HepG2 (cell line): Measurements from ENCODE around the gene SOWAHA. TPM values are rescaled to one million over a fixed set of nuclear protein-coding genes. Genes with fewer than 3 reads are reported as not detected.
A peak's percentile ranks its signal among the peaks of the same experiment; 100 is the strongest.

Experiments used
- FOXO1 ChIP-seq: sonication (generic); formaldehyde crosslinking; IDR thresholded peaks from 2 replicates; pipeline ENCODE4 v1.4.0; 2020; ENCODE audit warnings: missing genetic modification reagents
- KMT2B ChIP-seq: IDR thresholded peaks from 2 replicates; pipeline ENCODE4 v1.6.1; 2016; ENCODE audit warnings: missing genetic modification reagents, missing compliant biosample characterization
- MED13 ChIP-seq: sonication (generic); formaldehyde crosslinking; IDR thresholded peaks from 2 replicates; pipeline ENCODE4 v1.5.0; 2020; ENCODE audit warnings: missing genetic modification reagents
- NCOA2 ChIP-seq: sonication (generic); formaldehyde crosslinking; IDR thresholded peaks from 2 replicates; pipeline ENCODE4 v1.8.0; 2022; ENCODE audit warnings: inconsistent platforms
- NR2F1 ChIP-seq, 2 experiments: fragments of 450-650 bp in 1 of 2; formaldehyde crosslinking in 1 of 2; IDR thresholded peaks; 2 replicates each; pipeline versions ENCODE4 v1.5.0 to v1.6.1; 2016 to 2020; ENCODE audit warnings: mild to moderate bottlenecking in 1 of 2, missing compliant biosample characterization in 1 of 2, missing genetic modification reagents in 1 of 2, moderate library complexity in 1 of 2
- POLR2AphosphoS5 ChIP-seq: IDR thresholded peaks from 2 replicates; pipeline ENCODE4 v1.6.1; 2012; ENCODE audit warnings: low read depth, low read length
- SRSF4 ChIP-seq: fragments of 200-400 bp; formaldehyde crosslinking; IDR thresholded peaks from one replicate; pipeline ENCODE4 v1.6.1; 2018; ENCODE audit warnings: mild to moderate bottlenecking, low read depth, low read length, moderate library complexity; ENCODE audit not compliant: poor library complexity, severe bottlenecking
- ZBTB21 ChIP-seq: sonication (generic); formaldehyde crosslinking; IDR thresholded peaks from 2 replicates; pipeline ENCODE4 v1.4.0; 2020; ENCODE audit warnings: missing genetic modification reagents
- ZBTB8A ChIP-seq: sonication (generic); formaldehyde crosslinking; IDR thresholded peaks from 2 replicates; pipeline ENCODE4 v1.4.0; 2020; ENCODE audit warnings: mild to moderate bottlenecking, low read depth, missing genetic modification reagents, borderline replicate concordance
- ZFY ChIP-seq: sonication (generic); formaldehyde crosslinking; IDR thresholded peaks from 2 replicates; pipeline ENCODE4 v1.4.0; 2020; ENCODE audit warnings: missing genetic modification reagents
- ZNF432 ChIP-seq: sonication (generic); formaldehyde crosslinking; IDR thresholded peaks from 2 replicates; pipeline ENCODE4 v1.5.0; 2020; ENCODE audit warnings: missing genetic modification reagents, mild to moderate bottlenecking, borderline replicate concordance
- ZNF556 ChIP-seq: sonication (generic); formaldehyde crosslinking; IDR thresholded peaks from 2 replicates; pipeline ENCODE4 v1.4.0; 2020; ENCODE audit warnings: mild to moderate bottlenecking, missing genetic modification reagents, borderline replicate concordance
- ZNF7 ChIP-seq: IDR thresholded peaks from 2 replicates; pipeline ENCODE4 v1.6.1; 2016; ENCODE audit warnings: missing biosample characterization, missing genetic modification reagents
- ZNF792 ChIP-seq: IDR thresholded peaks from 2 replicates; pipeline ENCODE4 v1.6.1; 2016
- ZSCAN12 ChIP-seq: sonication (generic); formaldehyde crosslinking; IDR thresholded peaks from 2 replicates; pipeline ENCODE4 v1.9.0; 2021; ENCODE audit warnings: mild to moderate bottlenecking, missing genetic modification reagents
- polyA plus RNA-seq, 8 experiments: library from polyadenylated mRNA; depleted of rRNA in 3 of 8; stranded (reverse) in 7 of 8; unstranded in 1 of 8; fragments of >200 nt; fragmentation: Illumina TruSeq in 4 of 8; extraction: Trizol in 4 of 8; gene quantifications; 2 replicates each; pipeline versions ENCODE4 v1.2.1 to v1.2.3, GENCODE V29; 2011 to 2016; ENCODE audit warnings: low read depth in 4 of 8, missing spikeins in 1 of 8, mixed read lengths in 1 of 8; ENCODE audit not compliant: insufficient read depth in 1 of 8
- total RNA-seq, 5 experiments: library from RNA; depleted of rRNA; stranded (reverse); fragments of >200 nt; fragmentation: Illumina TruSeq; extraction: Trizol; gene quantifications; 2 replicates each; pipeline ENCODE4 v1.2.3, GENCODE V29; 2016; ENCODE audit warnings: low read depth in 1 of 5
- TF ChIP-seq, protein P1 (sequence below): sonication (generic); formaldehyde crosslinking; IDR thresholded peaks from 2 replicates; pipeline ENCODE4 v1.4.0; 2020; ENCODE audit warnings: missing genetic modification reagents, borderline replicate concordance
- TF ChIP-seq, protein P2 (sequence below): sonication (generic); formaldehyde crosslinking; IDR thresholded peaks from 2 replicates; pipeline ENCODE4 v1.8.0; 2023; ENCODE audit warnings: mild to moderate bottlenecking, missing genetic modification reagents
- TF ChIP-seq, protein P3 (sequence below): sonication (generic); formaldehyde crosslinking; IDR thresholded peaks from 2 replicates; pipeline ENCODE4 v1.4.0; 2020; ENCODE audit warnings: mild to moderate bottlenecking, missing genetic modification reagents
- TF ChIP-seq, protein P4 (sequence below): sonication (generic); formaldehyde crosslinking; IDR thresholded peaks from 2 replicates; pipeline ENCODE4 v1.5.0; 2020; ENCODE audit warnings: mild to moderate bottlenecking, low read depth, missing genetic modification reagents, borderline replicate concordance
- TF ChIP-seq, protein P5 (sequence below): sonication (generic); formaldehyde crosslinking; IDR thresholded peaks from 2 replicates; pipeline ENCODE4 v1.4.0; 2020; ENCODE audit warnings: missing genetic modification reagents
- TF ChIP-seq, protein P6 (sequence below): IDR thresholded peaks from 2 replicates; pipeline ENCODE4 v1.6.1; 2018; ENCODE audit warnings: missing genetic modification reagents

The SOWAHA gene
- total and polyA plus RNA-seq, 2 of the 13 experiments (the other 11 are each of a cell fraction or from before 2014, with no cell fraction given), result 0.95 to 1.9 TPM

DNA sequence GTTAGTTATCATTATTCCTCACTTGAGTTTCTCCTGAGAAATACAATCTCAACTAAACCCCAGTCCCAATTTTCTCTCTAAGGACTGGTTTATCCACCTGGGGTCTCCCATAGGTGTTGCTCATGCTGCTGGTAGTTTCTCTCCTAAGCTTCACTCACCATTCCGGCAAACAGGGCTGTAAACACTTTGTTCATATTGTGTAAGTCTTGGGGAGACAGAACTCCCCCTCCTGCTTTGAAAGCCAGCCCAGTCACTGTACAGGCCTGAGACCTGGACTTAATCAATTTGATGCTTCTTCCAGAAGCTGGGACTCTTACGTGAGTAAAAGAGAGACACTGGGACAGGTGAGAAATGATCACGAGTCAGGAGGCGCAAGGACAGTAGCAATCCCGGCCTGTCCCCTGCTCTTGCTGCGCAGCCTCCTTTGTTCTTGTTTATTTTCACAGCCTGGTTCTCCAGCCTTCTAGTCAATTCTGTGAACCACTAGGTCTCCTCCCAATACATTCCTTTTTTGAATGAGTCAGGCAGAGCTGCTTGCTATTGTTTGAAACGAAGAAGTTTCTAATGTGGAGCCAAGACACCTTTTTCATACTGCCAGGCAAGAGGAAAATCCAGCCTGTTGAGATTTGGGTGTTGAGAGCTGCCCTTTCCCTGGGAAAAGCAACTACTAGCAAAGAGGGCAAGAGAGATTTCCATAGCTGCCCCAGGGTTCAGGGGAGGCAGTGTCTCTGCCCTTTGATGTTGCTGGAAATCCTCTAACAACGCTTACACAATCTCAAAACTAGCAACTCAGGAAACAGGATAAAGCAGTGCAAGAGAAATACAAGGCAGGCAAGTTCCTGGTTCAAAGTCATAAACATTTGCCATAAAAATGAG, 26.6 kb downstream of the SOWAHA start (continued):
- peak; percentile 85 for TF ChIP-seq NCOA2 (CRISPR knock-in tag)
- no peak for TF ChIP-seq ZBTB21 (CRISPR knock-in tag)
- TF ChIP-seq, protein P1, sequence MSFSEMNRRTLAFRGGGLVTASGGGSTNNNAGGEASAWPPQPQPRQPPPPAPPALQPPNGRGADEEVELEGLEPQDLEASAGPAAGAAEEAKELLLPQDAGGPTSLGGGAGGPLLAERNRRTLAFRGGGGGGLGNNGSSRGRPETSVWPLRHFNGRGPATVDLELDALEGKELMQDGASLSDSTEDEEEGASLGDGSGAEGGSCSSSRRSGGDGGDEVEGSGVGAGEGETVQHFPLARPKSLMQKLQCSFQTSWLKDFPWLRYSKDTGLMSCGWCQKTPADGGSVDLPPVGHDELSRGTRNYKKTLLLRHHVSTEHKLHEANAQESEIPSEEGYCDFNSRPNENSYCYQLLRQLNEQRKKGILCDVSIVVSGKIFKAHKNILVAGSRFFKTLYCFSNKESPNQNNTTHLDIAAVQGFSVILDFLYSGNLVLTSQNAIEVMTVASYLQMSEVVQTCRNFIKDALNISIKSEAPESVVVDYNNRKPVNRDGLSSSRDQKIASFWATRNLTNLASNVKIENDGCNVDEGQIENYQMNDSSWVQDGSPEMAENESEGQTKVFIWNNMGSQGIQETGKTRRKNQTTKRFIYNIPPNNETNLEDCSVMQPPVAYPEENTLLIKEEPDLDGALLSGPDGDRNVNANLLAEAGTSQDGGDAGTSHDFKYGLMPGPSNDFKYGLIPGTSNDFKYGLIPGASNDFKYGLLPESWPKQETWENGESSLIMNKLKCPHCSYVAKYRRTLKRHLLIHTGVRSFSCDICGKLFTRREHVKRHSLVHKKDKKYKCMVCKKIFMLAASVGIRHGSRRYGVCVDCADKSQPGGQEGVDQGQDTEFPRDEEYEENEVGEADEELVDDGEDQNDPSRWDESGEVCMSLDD (CRISPR knock-in tag), result peak; percentile 27
- no peak for TF ChIP-seq SRSF4
- TF ChIP-seq ZBTB8A, result no peak
- TF ChIP-seq, protein P2, sequence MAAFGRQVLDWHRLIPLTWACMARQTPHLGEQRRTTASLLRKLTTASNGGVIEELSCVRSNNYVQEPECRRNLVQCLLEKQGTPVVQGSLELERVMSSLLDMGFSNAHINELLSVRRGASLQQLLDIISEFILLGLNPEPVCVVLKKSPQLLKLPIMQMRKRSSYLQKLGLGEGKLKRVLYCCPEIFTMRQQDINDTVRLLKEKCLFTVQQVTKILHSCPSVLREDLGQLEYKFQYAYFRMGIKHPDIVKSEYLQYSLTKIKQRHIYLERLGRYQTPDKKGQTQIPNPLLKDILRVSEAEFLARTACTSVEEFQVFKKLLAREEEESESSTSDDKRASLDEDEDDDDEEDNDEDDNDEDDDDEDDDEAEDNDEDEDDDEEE (CRISPR knock-in tag), result no peak
- TF ChIP-seq ZNF7 (CRISPR knock-in tag), result peak; percentile 71; the same call in 1 of the 2 replicates
- 0 out of 2 replicates have a peak, but pooled peaks have one; percentile 14 for TF ChIP-seq KMT2B (CRISPR knock-in tag)
- peak; percentile 68 for TF ChIP-seq ZNF792 (CRISPR knock-in tag)
- TF ChIP-seq, protein P3, sequence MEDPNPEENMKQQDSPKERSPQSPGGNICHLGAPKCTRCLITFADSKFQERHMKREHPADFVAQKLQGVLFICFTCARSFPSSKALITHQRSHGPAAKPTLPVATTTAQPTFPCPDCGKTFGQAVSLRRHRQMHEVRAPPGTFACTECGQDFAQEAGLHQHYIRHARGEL (CRISPR knock-in tag), result no peak
- TF ChIP-seq, protein P4, sequence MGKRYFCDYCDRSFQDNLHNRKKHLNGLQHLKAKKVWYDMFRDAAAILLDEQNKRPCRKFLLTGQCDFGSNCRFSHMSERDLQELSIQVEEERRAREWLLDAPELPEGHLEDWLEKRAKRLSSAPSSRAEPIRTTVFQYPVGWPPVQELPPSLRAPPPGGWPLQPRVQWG (CRISPR knock-in tag), result no peak
- TF ChIP-seq ZNF432, result no peak
- no peak for TF ChIP-seq ZSCAN12
- TF ChIP-seq FOXO1, result peak; percentile 80; the same call in 1 of the 2 replicates
- TF ChIP-seq MED13 (CRISPR knock-in tag), result peak; percentile 37; the same call in 1 of the 2 replicates
- TF ChIP-seq ZNF556, result 0 out of 2 replicates have a peak, but pooled peaks have one; percentile 68
- TF ChIP-seq, protein P5, sequence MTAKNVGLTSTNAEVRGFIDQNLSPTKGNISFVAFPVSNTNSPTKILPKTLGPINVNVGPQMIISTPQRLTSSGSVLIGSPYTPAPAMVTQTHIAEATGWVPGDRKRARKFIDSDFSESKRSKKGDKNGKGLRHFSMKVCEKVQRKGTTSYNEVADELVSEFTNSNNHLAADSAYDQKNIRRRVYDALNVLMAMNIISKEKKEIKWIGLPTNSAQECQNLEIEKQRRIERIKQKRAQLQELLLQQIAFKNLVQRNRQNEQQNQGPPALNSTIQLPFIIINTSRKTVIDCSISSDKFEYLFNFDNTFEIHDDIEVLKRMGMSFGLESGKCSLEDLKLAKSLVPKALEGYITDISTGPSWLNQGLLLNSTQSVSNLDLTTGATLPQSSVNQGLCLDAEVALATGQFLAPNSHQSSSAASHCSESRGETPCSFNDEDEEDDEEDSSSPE (CRISPR knock-in tag), result peak; percentile 13; the same call in 1 of the 2 replicates
- peak; percentile 30 for TF ChIP-seq ZFY (CRISPR knock-in tag)
- TF ChIP-seq, protein P6, sequence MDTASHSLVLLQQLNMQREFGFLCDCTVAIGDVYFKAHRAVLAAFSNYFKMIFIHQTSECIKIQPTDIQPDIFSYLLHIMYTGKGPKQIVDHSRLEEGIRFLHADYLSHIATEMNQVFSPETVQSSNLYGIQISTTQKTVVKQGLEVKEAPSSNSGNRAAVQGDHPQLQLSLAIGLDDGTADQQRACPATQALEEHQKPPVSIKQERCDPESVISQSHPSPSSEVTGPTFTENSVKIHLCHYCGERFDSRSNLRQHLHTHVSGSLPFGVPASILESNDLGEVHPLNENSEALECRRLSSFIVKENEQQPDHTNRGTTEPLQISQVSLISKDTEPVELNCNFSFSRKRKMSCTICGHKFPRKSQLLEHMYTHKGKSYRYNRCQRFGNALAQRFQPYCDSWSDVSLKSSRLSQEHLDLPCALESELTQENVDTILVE (CRISPR knock-in tag), result no peak
- peak; percentile 64 for TF ChIP-seq POLR2AphosphoS5
- TF ChIP-seq NR2F1 (CRISPR knock-in tag; IDR thresholded peaks at IDR 0.05), result peak in 1 of 2 experiments; percentile 24; a peak in 1 of 4 replicates
